ENCODE results near the gene L3MBTL4.

Gene L3MBTL4

DNA sequence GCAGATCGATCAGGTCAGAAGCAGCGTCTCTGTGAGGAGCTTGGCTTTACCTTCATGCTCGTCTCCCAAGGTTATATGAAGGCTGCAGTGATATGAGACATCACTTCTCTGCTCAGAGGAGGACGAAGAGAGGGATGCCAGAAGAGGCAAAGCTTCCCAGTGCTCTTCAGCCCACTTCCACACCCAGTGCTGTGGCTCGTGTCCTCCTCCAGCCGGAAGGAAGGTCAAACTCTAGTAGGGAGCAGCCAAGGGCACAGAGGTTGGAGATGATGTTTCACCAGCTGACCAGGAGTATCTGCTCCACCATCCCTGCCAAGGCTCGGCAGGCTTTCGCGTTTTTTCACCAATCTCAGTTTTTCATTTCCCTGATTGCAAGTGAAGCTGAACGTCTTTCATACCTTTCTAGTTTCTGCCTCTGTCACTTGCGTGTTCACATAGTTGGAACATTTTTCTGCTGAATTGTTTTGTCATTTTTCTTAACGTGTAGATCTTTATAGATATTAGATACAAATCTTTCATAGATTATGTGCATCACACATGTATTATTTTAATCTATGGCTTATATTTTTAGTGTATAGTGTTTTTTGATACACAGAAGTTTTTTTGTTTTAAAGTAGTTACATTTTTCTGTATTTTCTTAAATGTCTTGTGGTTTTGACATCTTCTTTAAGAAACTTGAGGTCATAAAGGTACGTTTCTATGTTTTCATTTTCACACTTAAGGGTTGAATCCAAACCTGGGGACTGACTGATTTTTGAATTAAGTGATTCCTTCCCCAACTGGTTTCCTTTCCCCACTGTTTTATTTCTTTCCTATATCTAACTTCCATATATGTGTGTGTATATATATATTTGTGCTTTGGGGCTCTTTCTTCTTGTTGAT lies 23.5 kb upstream of the L3MBTL4 start:
- TF ChIP-seq CTCF (IDR thresholded peaks at IDR 0.05; ENCODE audit: low read depth, low read length, missing control alignments): no peak
- DNase-seq: no peak
- Histone ChIP-seq H3K36me3 (replicated peaks) (no peaks in the 10 kb centered on the region), H3K27ac (no peak overlapping the region), H3K4me3 (ENCODE audit: low read depth, low read length) (no peak overlapping the region), H3K27me3 (replicated peaks) (no peaks in the 10 kb centered on the region)
- in situ Hi-C loops (cut with HindIII; ENCODE audit: low pct_ligation_motif_present, low sequenced_read_pairs): no loop called here

DNA sequence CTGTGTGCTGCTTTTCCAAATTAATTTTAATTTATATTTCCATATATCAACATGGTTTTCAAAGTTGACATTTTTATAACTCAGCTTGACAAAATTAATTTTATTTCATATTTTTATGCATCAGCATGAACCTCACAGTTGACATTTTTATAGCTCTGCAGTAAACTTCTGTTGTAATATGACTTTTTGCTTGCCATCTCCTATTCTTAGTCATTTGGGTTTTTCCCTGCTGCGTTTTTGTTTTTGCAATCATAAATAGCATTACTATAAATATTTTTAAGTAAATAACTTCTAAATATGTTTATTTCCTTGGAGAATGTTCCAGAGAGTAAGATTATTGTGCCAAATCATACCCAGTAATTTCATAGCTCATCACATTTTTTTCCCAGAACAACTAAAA lies 21.0 kb upstream of the L3MBTL4 start:
- TF ChIP-seq CTCF (IDR thresholded peaks at IDR 0.05; ENCODE audit: low read depth, low read length, missing control alignments): no peak
- in situ Hi-C loops (cut with HindIII; ENCODE audit: low pct_ligation_motif_present, low sequenced_read_pairs): no loop called here
- no peak for DNase-seq
- Histone ChIP-seq H3K27me3 (replicated peaks) (no peaks in the 10 kb centered on the region), H3K4me3 (ENCODE audit: low read depth, low read length) (no peak overlapping the region), H3K36me3 (replicated peaks) (no peaks in the 10 kb centered on the region), H3K27ac (no peak overlapping the region)

GRCh38 chr18:6434987-6435709 lies 20.4 kb upstream of the L3MBTL4 start:
- no peaks in the 10 kb centered on the region for H3K36me3 ChIP-seq (replicated peaks)
- H3K27me3 ChIP-seq (replicated peaks): no peaks in the 10 kb centered on the region
- no peak overlapping the region for H3K27ac ChIP-seq
- no peak for TF ChIP-seq CTCF (IDR thresholded peaks at IDR 0.05; ENCODE audit: low read depth, low read length, missing control alignments)
- H3K4me3 ChIP-seq (ENCODE audit: low read depth, low read length): no peak overlapping the region
- in situ Hi-C loops (cut with HindIII; ENCODE audit: low pct_ligation_motif_present, low sequenced_read_pairs): no loop called here
- no peak for DNase-seq

DNA sequence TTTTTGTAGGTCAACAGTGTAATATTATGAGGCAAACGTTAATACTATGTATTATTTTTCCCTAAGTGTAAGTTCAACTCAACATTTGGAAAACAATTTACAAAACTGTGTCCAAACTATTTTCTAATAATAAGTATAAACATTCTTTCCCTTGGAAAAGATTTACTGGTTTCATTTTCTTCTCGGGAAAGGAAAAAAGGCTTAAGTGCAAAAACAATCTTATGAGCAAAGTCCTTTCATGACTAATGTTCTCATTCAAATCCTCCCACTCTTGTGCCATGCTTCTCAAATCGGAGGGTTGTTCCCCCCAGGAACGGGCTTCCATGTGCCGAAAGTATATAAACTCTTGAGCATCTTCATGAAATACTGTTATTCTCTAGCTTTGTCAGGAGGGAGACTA lies 19.8 kb upstream of the L3MBTL4 start:
- H3K27ac ChIP-seq: no peak overlapping the region
- in situ Hi-C loops (cut with HindIII; ENCODE audit: low pct_ligation_motif_present, low sequenced_read_pairs): no loop called here
- TF ChIP-seq CTCF (IDR thresholded peaks at IDR 0.05; ENCODE audit: low read depth, low read length, missing control alignments): no peak
- DNase-seq: no peak
- no peaks in the 10 kb centered on the region for H3K27me3 ChIP-seq (replicated peaks)
- no peaks in the 10 kb centered on the region for H3K36me3 ChIP-seq (replicated peaks)
- no peak overlapping the region for H3K4me3 ChIP-seq (ENCODE audit: low read depth, low read length)

GRCh38 chr18:6431659-6432318 lies 17.1 kb upstream of the L3MBTL4 start:
- TF ChIP-seq CTCF (IDR thresholded peaks at IDR 0.05; ENCODE audit: low read depth, low read length, missing control alignments): no peak
- Histone ChIP-seq H3K27me3 (replicated peaks) (no peaks in the 10 kb centered on the region), H3K27ac (no peak overlapping the region), H3K36me3 (replicated peaks) (no peaks in the 10 kb centered on the region), H3K4me3 (ENCODE audit: low read depth, low read length) (no peak overlapping the region)
- no peak for DNase-seq
- in situ Hi-C loops (cut with HindIII; ENCODE audit: low pct_ligation_motif_present, low sequenced_read_pairs): no loop called here
